GM21390 (cell line): ENCODE measurements around the gene OAS1.
A peak's percentile ranks its signal among the peaks of the same experiment; 100 is the strongest.

Experiments used
- ATAC-seq: cut with Tn5 transposase; IDR thresholded peaks from one replicate; pipeline ENCODE4 v1.9.1; 2021; ENCODE audit not compliant: unreplicated experiment

OAS1 gene

DNA sequence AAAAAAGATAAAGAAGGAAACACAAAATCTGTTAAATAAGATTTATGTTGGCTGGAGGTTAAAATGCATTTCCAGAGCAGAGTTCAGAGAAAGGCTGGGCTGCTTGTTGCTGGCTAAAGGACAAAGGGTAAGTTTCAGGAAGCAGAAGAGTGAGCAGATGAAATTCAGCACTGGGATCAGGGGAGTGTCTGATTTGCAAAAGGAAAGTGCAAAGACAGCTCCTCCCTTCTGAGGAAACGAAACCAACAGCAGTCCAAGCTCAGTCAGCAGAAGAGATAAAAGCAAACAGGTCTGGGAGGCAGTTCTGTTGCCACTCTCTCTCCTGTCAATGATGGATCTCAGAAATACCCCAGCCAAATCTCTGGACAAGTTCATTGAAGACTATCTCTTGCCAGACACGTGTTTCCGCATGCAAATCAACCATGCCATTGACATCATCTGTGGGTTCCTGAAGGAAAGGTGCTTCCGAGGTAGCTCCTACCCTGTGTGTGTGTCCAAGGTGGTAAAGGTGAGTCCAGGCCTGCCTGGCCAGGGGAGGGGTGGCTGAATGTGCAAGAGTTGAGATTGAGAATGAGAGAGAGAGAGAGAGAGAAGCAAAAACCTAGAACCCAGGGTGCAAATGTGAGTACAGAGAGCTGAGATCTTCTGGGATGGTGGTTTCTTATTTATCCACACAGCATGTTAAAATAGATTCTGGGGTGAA lies at the start of gene OAS1:
Gene OAS1, plus strand, starts transcription at position 251 of the 703 bp plus-strand sequence. Its CDS starts 78 bp downstream, at position 329.
- ATAC-seq: peak; percentile 79

GRCh38 chr12:112859291-112859690 lies 47.5 kb upstream of the OAS1 start:
- no peak for ATAC-seq

DNA sequence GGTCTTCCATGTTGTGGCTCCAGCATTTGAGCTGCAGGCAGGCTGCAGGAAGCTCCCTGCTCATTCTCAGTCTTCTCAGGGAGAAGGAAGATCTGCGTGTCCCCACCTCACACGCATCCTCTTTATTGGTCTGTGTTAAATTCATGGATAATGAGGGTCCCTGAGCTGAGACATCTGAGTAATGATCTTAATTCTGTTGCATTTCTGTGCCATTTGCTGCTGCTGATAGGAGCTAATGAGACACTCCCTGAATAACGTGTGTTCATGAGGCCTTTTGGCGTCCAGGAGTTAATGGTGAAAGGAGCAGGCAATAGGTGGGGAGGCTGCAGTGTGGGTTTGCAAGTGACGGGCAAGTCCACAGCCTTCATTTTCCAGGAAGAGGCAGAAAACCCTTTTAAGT lies 46.6 kb upstream of the OAS1 start:
- no peak for ATAC-seq

GRCh38 chr12:112861284-112861683 lies 45.5 kb upstream of the OAS1 start:
- ATAC-seq: no peak

DNA sequence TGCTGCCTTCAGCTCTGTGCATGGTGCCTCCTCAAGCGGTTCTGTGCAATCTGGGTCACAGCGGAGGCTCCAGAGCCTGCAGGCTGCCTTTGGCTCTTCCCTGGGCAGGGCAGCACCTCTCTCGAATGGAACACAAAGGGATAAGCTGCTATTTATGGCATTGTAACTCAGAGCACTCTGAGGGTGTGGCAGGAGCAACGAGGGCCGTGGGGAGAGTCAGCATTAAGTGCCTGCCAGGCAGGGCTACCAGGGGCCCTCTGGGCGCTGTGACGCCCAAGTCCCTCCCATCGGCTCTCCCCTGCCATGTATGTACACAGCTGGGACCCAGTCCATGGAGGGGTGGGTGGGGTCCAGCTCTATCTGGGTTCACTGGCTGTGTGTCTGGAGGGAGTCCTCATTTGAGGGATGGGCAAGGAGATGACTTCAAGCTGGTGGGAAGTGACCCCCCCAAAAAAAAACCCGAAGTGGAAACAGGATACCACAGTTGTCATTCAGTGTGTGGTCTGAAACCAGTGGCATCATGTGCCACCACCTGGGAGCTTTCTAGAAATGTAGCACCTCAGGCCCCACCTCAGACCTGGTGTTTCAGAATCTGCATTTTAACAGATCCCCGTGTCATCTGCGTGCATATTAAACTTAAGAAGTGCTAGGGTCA lies 44.0 kb upstream of the OAS1 start:
- ATAC-seq: no peak

- no peak for ATAC-seq
Measured at GRCh38 chr12:112868459-112869041, 38.2 kb upstream of the OAS1 start.

DNA sequence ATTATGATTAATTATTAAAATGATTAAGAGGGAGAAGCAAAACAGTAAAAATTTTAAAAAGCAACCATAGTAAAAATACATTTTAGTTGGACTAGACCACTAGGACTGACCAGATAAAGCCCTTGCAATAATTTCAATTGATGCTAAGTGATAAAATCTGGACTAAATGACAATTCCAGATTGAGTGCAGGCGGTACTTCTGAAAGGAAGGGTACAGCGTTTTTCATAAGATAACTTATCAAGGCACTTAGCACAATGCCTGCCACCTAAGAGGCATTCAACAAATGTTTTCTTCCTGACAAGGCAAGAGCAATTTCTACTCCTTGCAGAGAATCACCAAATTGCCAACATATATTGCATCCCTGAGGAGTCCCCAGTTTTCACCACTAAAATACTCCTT lies 37.7 kb upstream of the OAS1 start:
- no peak for ATAC-seq

DNA sequence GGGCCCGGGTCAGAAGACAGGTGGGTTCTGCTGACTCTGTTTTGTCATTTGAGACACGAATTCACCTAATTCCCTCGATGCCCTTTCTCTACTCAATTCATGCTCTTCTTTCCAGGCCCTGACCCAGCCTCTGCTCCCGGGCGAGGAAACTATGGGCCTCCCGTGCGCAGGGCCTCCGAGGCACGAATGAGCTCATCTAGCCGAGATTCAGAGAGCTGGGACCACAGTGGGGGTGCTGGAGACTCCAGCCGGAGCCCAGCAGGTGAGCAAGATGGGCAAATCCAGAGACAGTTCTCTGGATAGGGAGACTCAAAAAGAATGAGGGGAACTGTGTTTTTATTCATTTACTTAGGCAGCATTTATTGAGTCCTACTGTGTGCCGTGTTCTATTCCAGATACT lies 37.0 kb upstream of the OAS1 start:
- no peak for ATAC-seq

- no peak for ATAC-seq
Measured at GRCh38 chr12:112870267-112870980, 36.3 kb upstream of the OAS1 start.

DNA sequence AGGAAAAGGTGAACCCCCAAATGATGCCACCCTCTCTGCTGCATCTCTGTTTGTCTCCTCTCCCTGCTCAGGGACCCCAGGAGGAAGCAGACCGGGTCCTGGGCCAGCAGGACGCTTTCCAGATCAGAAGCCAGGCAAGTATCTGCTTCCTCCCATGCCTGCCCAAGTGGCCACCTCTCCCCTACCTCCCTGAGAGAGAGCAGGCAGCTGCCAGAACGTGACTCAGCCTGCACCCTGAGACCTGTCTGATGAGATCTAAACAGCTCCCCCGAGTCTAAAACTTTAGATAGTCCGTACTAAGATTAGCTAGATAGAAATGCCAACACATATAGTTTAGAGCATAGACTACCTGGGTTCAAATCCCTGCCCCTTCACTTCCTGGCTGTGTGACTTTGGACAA lies 31.2 kb upstream of the OAS1 start:
- no peak for ATAC-seq

DNA sequence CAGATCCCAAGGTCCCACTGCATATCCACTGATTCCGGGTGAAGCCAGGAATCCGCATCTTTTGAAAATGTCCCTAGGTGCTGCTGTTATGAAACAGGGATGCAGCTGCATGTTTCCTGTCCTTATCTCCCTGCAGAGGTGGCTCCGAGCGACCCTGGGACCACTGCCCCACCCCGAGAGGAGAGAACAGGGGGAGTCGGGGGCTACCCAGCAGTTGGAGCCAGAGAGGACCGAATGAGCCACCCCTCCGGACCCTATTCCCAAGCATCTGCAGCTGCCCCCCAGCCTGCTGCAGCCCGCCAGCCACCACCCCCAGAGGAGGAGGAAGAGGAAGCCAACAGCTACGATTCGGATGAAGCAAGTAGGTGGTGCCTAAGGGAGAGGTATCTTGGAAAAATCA lies 30.3 kb upstream of the OAS1 start:
- ATAC-seq: no peak

GRCh38 chr12:112877006-112877405 lies 29.8 kb upstream of the OAS1 start:
- no peak for ATAC-seq

- ATAC-seq: no peak
Measured at GRCh38 chr12:112878488-112878887, 28.3 kb upstream of the OAS1 start.

DNA sequence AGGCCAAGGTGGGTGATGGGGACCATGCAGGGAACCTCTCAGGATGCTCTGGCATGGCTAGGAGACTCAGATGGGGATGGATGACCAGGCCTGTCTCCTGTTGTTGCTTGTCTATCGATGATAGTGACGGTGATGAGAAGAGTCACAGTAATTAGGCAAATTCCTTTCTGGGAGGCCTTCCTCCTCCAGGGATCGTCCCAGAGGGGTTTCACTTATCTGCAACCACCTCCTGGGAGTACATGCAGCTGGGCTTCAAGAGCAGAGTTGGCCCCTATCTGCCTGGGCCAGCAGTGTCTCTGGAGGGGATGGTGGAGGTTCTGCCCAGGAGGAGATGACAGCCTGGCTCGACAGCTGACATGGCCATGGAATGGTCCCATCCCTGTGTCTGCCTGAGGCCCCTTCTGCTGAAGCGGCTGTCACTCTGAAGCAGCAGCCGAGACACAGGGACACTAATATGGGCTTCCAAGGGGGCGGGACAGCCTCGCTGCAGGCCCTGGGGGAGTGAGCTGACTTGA lies 27.5 kb upstream of the OAS1 start:
- no peak for ATAC-seq

- no peak for ATAC-seq
Measured at GRCh38 chr12:112881602-112882001, 25.2 kb upstream of the OAS1 start.

- ATAC-seq: no peak
Measured at GRCh38 chr12:112885236-112885635, 21.5 kb upstream of the OAS1 start.

GRCh38 chr12:112887550-112887949 lies 19.2 kb upstream of the OAS1 start:
- ATAC-seq: no peak

DNA sequence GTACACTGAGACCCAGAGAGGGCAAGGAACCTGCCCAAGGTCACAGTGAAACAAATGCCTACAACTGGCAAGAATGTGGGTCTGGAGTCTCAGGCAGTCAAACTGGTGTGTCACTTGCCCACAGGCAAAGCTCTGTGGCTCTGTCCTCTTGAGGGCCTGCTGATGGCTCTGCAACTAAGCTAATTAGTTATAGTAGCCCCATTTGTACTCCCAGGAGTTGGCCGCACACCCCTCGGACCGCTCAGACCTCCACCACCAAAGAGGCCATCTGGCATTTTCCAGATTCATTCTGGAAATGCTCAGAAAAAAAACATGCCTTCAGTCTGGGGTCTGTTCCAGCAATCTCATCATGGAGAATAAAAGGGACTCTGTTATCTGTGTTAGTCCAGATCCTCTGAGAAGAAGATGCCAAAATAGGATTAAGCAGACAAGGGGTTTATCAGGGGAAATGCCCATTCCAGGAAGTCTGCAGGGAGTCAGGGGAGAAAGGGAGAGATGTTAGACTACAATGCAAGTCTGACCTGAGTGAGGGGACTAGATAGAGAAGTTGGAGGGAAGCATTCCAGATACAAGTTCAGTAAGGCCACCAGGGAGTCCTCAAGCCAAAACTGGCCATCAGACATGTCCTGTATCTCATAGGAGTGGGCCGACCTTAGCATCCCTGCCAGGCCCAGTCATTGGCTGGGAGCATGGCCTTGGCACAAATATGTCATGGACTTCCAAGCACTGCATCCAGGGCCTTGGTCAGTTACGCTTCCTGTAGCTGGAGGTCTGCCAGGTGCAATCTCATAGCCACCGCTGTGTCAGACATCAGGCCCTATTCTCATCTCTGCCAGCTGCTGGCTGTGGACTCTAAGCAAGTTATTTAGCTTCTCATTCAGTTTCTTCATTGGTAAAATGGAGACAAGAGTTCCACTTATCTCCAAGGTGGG lies 15.4 kb upstream of the OAS1 start:
- ATAC-seq: no peak

DNA sequence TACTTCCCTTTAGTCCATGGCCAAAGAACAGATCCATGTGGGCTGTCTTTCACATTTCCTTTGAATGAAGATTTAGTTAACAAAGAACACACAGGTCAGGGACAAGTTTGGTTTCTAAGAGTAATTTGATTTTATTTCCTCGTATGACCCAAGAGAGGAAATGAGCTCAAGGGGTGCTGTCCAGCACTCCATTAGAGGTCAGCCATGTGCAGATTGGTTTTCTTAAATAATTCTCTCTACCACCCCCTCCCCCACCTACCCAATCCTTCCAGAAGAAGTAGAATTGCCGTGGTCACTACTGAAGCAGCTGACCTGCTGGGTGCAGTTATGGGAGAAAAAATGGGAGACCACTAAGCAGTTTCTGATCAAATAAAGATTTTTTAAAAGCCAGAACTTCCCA lies 13.9 kb upstream of the OAS1 start:
- ATAC-seq: no peak

- ATAC-seq: no peak
Measured at GRCh38 chr12:112894128-112894527, 12.6 kb upstream of the OAS1 start.
